Measurements from ENCODE around the gene ARVCF.
"Not testable (repeated sequence)": the region's sequence is repeated elsewhere in the genome, so short reads cannot be mapped to it uniquely, and the experiment has no call there.

ARVCF gene

DNA sequence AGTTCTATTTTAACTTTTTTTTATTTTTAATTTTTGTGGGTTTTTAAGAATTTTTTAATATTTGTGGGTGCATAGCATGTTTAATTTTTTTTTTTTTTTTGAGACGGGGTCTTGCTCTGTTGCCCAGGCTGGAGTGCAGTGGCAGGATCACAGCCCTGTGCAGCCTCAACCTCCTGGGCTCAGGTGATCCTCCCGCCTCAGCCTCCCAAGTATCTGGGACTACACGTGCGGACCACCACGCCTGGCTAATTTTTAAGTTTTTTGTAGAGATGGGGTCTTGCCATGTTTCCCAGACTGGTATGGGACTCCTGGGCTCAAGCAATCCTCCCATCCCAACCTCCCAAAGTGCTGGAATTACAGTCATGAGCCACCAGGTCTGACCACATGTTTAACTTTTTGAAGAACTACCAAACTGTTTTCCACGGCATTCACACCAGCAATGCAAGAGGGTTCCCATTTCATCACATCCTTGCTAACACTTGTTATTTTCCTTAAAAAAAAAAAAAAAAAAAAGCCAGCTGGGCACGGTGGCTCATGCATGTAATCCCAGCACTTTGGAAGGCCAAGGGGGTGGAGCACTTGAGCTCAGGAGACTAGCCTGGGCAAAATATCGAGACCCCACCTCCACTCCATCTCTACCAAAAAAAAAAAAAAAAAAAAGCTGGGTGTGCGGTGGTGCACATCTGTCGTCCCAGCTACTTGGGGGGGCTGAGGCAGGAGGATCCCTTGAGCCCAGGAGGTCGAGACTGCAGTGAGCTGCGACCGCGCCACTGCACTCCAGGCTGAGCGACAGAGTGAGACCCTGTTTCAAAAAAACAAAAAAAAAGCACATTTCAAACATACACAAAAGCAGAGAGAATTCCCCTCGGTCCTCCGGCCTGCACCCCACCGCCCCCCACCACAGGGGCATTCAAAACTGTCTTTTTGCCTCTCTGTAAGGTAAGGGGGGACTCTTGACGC is 58.3 kb downstream of the ARVCF start:
- DNase-seq, result no peak

DNA sequence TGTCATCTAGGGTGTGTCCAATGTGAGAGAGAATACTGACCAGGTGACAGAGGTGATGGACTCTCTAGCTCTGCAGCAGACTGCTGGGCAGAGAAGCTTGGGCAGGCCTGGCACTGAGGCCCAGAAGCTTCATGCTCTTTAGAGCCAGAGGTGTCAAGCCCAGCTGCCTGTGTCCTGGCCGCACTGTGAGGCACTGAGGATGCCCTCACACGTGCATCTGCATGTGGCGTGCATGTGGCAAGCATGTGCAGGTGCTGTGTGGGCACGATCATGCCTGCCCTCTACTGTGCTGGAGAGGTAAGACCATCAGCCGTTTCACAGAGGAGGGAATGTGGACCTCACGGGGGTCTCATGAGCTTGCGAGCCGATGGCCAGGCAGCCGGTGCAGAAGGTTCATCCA is 59.2 kb downstream of the ARVCF start:
- DNase-seq, result no peak

DNA sequence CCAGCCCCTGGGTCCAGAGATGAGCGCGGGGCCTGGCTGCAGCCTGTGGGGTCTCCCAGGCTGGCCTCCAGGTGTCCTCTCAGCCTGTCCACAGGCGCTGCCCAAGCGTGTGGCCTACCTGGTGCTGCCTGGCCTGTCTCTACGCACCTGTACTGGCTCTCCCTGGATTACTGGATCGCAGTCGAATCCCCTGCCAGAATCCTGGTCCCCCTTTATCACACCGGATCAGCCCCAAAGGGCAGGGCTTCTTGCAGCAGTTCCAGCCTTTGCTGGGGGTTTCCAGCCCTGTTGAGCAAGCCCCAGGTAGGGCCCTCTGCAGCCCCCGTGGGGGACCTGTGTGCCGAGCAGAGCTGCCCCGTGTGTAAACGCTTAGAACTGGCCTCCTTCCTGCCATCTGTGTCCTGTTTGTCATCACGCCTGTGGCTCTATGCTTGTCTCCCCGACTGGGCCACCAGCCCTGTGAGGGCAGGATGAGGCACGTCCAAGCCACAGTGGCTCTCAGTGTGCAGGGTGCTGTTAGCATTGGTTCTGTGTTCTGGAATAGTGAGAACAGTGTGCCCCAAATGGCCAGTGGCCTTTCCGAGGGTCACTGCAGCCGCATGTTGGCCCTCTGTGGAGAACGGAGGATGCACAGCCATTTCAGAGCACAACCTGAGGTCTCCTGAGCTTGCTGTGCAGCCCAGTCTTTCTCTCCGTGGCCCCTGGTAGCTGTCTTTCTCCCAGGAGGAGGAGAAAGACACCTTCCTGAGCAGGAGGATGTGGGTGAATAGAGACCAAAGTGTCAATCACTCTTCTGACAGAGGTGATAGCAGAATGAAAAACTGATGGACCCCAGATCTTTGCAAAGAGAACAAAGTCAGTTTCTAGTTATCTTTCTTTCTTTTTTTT is 61.1 kb downstream of the ARVCF start:
- no peak for DNase-seq

GRCh38 chr22:19951346-19951745 is 65.3 kb downstream of the ARVCF start:
- DNase-seq, result no peak

- DNase-seq, result no peak
Observed at GRCh38 chr22:19948057-19948760, 68.4 kb downstream of the ARVCF start.

DNA sequence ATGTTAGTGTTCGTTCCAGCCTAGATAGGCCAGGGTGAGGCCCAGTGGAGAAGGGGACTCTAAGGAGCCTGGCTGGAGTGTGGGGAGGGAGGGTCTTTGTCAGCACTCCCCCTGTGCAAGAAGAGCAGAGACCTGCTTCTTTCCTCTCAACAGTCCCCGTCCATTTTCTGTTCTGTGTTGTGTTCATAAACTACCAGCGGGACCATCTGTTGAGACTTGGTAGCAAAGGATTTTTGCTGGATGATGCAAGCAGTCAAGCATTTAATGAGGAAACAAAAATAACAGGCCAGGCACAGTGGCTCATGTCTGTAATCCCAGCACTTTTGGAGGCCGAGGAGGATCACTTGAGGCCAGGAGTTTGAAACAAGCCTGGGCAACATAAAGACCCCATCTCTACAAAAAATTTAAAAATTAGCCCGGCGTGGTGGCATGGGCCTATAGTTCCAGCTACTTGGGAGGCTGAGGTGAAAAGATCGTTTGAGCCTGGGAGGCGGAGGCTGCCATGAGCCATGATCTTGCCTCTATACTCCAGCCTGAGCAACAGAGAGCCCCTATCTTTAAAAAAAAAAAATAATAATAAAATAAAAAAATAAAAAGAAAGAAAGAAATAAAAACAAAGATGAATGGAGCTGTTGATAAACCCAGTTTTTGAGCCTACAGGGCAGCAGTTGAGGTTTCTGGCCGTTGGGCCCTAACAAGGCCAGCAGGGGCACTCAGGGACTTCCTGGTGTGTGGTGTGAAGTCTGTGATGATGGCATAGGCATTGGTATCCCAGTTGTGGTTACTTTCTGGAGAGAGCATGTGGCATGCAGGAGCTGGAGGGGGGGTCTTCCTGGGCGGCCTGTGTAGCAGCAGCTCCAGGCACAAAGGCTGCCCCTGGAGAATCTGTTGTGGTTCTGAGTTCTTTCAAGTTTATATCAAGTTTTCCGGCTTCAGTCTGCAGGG is 73.3 kb downstream of the ARVCF start:
- no peak for DNase-seq

DNA sequence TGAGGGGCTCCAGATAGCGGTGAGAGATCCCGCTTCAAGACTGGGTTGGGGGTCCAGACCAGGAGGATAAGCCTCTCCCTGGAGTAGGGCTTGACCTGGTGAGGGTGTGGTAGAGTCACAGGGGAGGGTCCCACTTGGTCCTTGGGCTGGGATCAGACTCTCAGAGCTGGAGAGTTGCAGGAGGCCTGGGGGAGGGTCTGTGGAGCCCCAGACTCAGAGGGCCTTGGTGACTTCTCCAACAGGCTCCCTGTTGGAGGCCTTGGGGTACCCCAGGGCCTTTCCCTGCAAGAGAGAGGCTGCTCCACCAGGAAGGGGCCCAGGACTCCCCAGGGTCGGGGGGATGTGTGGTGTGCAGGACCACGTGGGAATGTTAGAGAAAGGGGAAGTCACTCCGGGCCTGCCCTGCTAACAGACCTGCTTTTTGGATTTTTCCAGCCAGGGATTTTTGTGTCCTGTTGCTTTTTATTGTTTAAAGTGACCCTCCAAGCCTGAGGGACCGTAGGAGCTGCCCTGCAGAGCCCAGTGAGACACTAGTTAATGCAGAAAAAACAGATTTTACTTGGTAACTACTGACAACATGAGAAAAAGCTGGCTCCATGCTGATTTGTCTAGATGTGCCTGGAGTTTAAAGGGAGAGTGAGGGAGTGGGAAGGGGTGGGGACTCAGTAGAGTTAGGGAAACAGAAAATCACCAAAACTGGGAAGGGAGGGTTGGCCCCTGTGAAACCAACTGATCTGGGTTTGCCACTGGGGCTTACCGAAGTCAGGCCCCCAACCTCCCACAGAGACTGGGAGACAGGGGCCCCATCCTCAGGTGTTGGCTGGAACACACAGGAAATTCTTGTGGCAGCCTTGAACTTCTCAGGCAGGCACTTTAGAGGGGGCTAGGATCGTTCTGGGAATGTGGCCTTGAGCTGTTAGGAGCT is 74.2 kb downstream of the ARVCF start:
- no peak for DNase-seq

DNA sequence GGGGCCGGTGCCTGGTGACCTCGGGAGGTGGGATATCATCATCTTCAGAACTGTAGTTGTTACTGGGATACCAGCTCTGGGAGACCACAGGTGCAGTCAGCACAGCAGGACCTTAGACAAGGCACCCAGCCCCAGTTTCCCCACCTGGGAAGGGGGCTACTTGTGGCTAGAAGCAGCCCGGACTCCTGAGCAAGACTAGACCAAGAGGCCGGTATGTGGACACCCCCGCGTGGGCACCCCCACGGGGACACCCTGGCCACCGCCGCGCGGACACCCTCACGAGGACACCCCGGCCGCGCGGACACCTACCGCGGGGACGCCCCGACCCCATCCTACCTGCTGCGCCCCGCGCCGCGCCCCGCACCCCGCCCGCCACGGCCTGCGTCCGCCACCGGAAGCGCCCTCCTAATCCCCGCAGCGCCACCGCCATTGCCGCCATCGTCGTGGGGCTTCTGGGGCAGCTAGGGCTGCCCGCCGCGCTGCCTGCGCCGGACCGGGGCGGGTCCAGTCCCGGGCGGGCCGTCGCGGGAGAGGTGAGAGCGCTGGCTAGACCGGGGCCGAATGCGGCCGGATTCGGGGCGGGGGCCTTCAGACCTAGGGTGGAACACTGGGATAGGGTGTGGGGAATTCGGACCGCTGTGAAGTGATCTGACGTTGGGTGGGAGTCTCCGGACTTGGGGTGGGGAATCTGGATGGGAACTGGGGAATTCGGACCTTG is 75.1 kb downstream of the ARVCF start, which contains the start of the genes COMT and TXNRD2:
Gene COMT, plus strand, starts transcription at position 408 of the 718 bp plus-strand sequence. CDS start 20,755 bp downstream, outside the sequence.
Gene TXNRD2, minus strand, starts transcription at position 454 of the 718 bp plus-strand sequence. Its CDS starts 15 bp downstream, at position 439.
- DNase-seq, result peak; percentile 26

DNA sequence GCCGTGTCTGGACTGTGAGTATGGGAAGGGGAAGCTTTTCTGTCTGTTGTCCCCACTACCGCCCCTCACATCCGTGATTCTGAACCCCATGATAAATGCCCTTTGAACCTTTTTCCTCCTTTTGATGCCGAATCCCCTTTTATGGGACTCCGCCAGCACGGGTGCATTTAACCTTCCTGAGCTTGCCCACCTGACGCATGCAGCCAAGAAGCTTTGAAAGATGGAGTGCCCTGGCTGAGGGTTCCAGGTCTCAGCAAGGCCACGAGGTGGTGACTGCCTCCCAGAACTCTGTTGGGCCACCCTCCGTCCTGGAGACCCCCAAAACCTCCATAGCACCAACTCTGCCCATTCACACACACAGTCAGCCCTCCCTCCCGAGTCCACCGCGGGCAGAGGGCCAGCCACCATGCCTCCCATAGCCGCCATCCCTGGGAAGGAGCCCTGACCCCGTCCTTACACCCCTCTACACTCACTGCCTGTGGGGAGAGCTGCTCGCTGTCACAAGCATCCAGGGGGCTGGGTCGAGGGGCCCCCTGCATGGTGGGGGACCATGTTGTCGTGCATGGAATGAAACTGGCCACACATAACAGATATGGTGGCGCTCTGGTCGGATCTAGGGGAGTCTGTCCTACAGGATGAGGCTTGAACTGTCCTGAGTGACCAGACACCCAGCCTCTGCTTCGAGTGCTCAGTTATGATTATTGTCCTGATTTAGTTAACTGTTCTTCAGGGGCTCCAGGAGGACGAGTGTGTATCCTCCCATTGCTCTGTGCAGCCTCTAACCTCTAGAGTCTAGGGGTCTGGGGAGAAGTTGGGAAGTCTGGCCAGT is 75.9 kb downstream of the ARVCF start:
- DNase-seq, result no peak

GRCh38 chr22:19937616-19938473 is 78.8 kb downstream of the ARVCF start:
- DNase-seq, result no peak

GRCh38 chr22:19936513-19936912 is 80.1 kb downstream of the ARVCF start:
- DNase-seq, result no peak

- not testable (repeated sequence) for DNase-seq
Observed at GRCh38 chr22:19935123-19935718, 81.4 kb downstream of the ARVCF start.

DNA sequence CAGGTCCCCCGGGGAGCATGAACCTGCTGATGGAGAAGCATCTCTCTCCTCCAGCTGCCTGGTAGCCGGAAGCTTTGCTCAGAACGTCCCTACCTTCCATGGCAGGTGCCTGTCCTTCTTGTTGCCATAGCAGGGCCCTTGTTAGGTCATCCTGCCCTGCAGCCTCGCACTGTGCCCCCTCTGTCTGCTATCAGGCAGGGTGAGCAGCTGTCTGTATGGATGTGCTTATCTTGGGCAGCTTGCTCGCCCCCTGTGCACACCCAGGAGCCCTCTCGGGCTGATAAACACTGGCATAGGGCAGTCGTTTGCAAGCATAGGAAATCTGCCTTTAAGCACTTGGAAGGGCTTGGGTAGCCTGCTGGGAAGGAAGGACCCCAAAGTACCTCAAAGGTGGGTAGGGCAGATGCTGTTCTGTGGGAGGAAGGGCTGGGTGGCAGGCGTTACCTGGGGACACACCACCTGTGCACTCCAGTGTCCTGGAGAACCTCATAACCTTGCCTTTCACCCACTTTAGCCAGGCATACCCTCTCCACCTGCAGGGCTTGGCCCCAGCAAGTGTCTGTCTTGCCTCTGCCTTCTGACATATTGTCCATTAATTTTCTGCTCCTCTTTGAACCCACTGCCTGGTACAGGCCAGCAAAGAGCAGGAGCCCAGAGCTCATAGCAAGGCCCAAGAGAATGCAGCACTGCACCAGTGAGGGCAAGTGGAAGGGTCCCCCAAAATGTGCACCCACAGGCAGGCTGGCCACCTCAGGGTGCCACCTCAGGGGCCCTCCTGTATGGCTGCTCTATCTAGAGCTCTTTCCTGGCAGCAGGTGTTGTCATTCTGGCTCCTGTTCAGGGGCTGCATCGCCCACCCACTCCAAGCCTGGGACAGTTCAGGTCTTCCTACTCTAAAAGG is 83.0 kb downstream of the ARVCF start:
- no peak for DNase-seq

- no peak for DNase-seq
Observed at GRCh38 chr22:19932367-19933206, 84.0 kb downstream of the ARVCF start.

GRCh38 chr22:19931514-19931913 is 85.1 kb downstream of the ARVCF start:
- DNase-seq, result no peak
